ENCODE data around the gene EPHB3.

The EPHB3 gene

GRCh38 chr3:184564685-184565385 is 3.2 kb downstream of the EPHB3 start:
- DNase-seq = no peak

DNA sequence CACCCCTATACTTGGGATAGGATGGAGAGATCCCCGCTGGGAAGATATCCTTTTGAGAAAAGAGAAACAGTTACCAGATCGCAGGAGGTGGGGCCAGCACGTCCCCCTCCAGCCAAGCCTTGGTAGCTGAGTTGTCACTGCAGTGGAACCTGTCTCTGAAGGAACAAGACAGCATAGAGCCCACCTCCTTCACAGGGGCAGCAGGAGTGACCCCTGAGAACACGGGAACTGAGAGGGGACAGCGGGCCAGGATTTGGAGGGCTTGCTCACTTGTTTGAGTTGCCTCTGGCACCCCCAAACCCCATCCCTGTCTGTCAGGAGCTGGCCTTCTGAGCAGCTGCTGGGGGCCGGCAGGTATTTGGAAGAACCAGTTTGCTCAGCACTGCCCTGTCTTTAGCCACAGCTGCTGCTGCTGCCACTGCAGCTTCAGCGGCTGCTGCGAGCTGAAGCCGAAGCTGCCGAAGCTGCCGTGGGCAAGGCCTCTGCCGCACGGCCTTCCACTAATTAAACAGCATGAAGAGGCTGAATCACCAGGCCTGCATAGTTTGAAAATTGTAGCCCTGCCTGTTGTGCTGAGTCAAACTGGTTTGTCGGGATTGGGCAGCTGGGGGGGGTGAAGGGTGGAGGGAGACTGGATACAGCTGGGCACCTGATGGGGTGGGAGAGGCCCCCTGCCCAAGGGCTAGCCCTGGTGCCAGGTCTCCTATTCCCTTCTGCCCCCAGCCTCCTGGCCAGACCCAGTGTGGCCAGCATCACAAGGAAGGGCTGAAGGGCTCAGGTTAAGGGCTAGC is 4.0 kb downstream of the EPHB3 start:
- peak; percentile 16 for DNase-seq

GRCh38 chr3:184566441-184567414 is 5.1 kb downstream of the EPHB3 start:
- DNase-seq = no peak

GRCh38 chr3:184567946-184568559 is 6.5 kb downstream of the EPHB3 start:
- DNase-seq = no peak

GRCh38 chr3:184568560-184568923 is 7.0 kb downstream of the EPHB3 start:
- no peak for DNase-seq

DNA sequence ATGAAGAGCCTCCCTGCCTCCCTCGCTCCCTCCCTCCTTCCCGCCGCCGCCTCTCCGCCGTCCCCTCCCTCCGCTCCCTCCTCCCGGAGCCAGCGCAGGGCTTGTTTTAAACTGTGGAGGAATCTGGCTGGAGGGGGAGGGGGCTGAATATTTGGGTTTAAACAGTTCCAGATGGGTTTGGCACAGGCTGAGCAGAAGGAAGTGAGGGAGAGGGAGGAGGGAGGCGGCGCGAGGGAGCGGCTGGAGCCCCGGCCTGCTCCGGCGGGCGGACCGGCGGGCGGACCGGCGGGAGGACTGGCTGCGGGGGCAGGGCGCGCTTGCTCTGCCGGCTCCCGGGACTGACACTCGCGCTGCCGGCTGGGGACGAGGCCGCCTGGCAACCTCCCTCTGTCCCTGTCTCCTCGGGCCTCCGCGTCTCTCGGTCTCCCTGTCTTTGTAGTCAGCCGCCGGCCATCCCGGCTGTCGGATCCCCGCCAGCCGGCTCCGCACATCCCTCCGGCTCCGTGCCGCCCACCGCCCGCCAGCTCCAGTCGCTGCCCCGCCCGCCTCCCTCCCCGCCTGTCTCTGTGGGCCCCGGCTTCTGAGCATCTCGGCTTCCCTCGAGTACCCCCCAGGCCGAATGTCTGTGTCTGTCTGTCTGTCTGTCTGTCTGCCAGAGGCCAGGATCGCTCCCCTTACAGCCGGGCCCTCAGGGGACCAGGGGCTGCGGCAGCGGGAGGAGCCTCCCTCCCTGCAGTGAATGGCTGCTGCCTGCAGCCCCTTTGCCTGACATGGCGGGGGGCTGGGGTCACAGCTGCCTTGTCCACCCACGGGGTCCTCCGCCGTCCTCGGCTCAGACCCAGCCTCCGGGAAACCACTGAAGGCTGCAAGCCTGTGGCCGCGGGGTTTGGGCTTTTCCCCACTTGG is 7.6 kb downstream of the EPHB3 start:
- DNase-seq = no peak

GRCh38 chr3:184570035-184570434 is 8.4 kb downstream of the EPHB3 start:
- no peak for DNase-seq

DNA sequence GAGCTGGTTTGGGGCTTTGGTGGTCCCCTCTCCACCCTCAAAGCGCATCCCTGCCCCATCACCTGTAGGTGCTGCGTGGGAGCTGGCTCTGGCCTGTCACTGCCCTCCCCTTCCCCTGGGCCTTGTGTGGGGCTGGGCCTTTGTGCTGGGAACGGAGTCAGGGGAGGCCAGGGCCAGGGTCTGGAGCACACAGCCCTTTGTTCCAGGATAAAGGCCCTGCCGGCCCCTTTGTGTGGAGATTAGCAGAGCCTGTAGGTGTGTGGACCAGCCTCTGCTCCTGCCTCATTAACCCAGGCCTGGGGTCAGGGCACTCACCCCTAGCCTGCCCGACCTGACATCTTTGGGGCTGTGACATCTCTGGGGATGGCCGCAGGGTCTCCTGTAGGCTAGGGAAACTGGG is 8.9 kb downstream of the EPHB3 start:
- no peak for DNase-seq

- DNase-seq = no peak
Measured at GRCh38 chr3:184571750-184572377, 10.3 kb downstream of the EPHB3 start.

DNA sequence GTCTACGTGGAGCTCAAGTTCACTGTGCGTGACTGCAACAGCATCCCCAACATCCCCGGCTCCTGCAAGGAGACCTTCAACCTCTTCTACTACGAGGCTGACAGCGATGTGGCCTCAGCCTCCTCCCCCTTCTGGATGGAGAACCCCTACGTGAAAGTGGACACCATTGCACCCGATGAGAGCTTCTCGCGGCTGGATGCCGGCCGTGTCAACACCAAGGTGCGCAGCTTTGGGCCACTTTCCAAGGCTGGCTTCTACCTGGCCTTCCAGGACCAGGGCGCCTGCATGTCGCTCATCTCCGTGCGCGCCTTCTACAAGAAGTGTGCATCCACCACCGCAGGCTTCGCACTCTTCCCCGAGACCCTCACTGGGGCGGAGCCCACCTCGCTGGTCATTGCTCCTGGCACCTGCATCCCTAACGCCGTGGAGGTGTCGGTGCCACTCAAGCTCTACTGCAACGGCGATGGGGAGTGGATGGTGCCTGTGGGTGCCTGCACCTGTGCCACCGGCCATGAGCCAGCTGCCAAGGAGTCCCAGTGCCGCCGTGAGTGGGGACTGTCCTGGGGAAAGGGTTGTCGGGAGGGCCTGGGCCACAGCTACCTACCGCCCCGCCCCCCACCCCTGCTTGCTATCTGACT is 11.2 kb downstream of the EPHB3 start:
- DNase-seq = no peak

- DNase-seq = no peak
Measured at GRCh38 chr3:184574515-184575417, 13.2 kb downstream of the EPHB3 start.

DNA sequence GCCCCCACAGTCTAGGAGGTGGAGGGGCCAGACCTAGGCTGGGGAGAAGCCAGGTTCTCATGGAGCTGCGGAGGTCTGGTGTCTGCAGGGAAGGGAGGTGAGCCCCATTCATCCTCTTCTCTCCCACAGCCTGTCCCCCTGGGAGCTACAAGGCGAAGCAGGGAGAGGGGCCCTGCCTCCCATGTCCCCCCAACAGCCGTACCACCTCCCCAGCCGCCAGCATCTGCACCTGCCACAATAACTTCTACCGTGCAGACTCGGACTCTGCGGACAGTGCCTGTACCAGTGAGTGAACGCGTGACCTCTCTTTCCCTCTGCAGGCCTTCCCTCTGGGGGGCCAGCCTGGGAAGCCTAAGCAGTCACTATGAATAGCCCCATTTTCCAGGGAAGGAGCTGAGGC is 14.1 kb downstream of the EPHB3 start:
- no peak for DNase-seq

DNA sequence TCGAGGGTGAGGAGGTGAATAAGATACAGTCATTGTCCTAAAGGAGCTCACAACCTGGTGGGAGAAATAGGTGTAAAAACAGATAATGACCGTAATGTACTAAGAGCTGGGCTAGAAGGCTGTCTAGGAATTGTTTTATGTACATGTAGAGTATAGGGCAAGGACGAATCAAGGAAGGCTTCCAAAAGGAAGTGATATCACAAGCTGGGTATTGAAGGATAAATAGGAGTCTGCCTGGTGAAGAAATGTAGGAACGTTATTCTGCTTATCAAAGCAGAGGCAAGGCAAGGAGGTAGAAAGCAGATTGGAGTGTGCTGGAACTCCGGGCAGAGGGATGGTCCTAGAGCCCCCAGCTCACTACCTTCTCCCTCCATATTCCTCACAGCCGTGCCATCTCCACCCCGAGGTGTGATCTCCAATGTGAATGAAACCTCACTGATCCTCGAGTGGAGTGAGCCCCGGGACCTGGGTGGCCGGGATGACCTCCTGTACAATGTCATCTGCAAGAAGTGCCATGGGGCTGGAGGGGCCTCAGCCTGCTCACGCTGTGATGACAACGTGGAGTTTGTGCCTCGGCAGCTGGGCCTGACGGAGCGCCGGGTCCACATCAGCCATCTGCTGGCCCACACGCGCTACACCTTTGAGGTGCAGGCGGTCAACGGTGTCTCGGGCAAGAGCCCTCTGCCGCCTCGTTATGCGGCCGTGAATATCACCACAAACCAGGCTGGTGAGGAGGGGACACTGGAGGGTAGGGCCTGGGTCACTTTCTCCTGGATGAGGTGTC is 15.1 kb downstream of the EPHB3 start:
- no peak for DNase-seq

DNA sequence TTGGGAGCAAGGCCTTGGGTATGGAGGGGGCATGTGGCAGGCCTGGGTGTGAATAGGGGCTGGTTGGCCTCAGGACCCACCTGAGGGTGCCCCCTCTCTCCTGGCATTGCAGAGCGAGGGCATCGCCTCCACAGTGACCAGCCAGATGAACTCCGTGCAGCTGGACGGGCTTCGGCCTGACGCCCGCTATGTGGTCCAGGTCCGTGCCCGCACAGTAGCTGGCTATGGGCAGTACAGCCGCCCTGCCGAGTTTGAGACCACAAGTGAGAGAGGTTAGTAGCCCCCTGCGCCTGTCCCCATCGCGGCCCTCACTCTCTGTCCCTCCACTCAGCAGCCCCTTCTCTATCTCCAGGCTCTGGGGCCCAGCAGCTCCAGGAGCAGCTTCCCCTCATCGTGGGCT is 16.0 kb downstream of the EPHB3 start:
- no peak for DNase-seq

- DNase-seq = no peak
Measured at GRCh38 chr3:184578218-184578617, 16.6 kb downstream of the EPHB3 start.

DNA sequence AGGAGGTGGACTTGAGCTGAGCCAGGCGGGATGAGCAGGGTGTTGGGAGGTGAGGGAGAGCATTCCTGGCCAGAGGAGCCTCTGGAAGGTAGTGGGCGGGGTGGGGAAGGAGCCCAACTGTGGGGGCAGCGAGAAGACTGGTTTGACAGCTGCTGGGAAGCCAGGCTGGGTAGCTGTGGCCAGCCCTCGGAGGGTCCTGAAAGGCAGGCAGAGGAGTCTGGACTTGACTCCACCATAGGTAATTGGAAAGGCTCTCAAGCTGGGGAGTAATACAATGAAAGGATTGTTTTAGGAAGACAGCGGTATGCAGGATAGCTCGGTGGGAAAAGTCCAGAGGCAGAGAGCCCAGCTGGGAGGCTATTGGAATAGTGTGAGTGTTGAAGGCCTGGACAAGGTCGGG is 17.2 kb downstream of the EPHB3 start:
- no peak for DNase-seq

DNA sequence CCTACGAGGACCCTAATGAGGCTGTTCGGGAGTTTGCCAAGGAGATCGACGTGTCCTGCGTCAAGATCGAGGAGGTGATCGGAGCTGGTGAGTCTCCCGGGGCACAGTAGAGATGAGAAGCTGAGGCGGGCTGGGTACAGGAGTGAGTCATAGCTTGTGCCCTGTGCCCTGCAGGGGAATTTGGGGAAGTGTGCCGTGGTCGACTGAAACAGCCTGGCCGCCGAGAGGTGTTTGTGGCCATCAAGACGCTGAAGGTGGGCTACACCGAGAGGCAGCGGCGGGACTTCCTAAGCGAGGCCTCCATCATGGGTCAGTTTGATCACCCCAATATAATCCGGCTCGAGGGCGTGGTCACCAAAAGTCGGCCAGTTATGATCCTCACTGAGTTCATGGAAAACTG is 17.9 kb downstream of the EPHB3 start:
- no peak for DNase-seq

DNA sequence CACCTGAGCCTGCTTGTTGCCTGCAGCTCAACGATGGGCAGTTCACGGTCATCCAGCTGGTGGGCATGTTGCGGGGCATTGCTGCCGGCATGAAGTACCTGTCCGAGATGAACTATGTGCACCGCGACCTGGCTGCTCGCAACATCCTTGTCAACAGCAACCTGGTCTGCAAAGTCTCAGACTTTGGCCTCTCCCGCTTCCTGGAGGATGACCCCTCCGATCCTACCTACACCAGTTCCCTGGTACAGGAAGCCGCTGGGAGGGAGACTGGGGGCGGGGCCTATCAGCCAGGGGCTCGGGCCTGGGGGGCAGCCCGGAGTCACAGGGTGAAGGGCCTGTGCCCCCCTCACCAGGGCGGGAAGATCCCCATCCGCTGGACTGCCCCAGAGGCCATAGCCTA is 18.8 kb downstream of the EPHB3 start:
- DNase-seq = no peak

GRCh38 chr3:184581331-184581855 is 19.8 kb downstream of the EPHB3 start:
- no peak for DNase-seq

Data from NCI-H748 treated with DMSO at 0.1 percent for 48 hours (cell line).